NCI-H1105 treated with DMSO at 0.1 percent for 48 hours (cell line): Measurements from ENCODE around the gene TBX2.
"Not testable (repeated sequence)": the region's sequence is repeated elsewhere in the genome, so short reads cannot be mapped to it uniquely, and the experiment has no call there.

Experiments
- DNase-seq: peaks from one replicate; lab custom pipeline; 2025; lab: John Stamatoyannopoulos, UW

Gene TBX2

GRCh38 chr17:61414141-61414935 is 14.7 kb downstream of the TBX2 start:
- DNase-seq = no peak

- DNase-seq = no peak
Observed at GRCh38 chr17:61414936-61415251, 15.3 kb downstream of the TBX2 start.

GRCh38 chr17:61415374-61416210 is 15.9 kb downstream of the TBX2 start:
- no peak for DNase-seq

- DNase-seq = no peak
Observed at GRCh38 chr17:61416211-61416539, 16.5 kb downstream of the TBX2 start.

GRCh38 chr17:61416540-61417363 is 17.1 kb downstream of the TBX2 start:
- peak; percentile 26 for DNase-seq

GRCh38 chr17:61418449-61418848 is 18.8 kb downstream of the TBX2 start:
- no peak for DNase-seq

GRCh38 chr17:61419496-61420046 is 19.9 kb downstream of the TBX2 start:
- DNase-seq = no peak

GRCh38 chr17:61420052-61420451 is 20.4 kb downstream of the TBX2 start:
- DNase-seq = no peak

GRCh38 chr17:61420745-61421398 is 21.2 kb downstream of the TBX2 start:
- DNase-seq = no peak

- no peak for DNase-seq
Observed at GRCh38 chr17:61421460-61421859, 21.8 kb downstream of the TBX2 start.

GRCh38 chr17:61422116-61422799 is 22.6 kb downstream of the TBX2 start:
- DNase-seq = no peak

- no peak for DNase-seq
Observed at GRCh38 chr17:61422869-61423268, 23.2 kb downstream of the TBX2 start.

GRCh38 chr17:61423967-61424649 is 24.5 kb downstream of the TBX2 start:
- DNase-seq = no peak

- DNase-seq = no peak
Observed at GRCh38 chr17:61425682-61426481, 26.2 kb downstream of the TBX2 start.

- DNase-seq = no peak
Observed at GRCh38 chr17:61426482-61427304, 27.1 kb downstream of the TBX2 start.

- no peak for DNase-seq
Observed at GRCh38 chr17:61427567-61427966, 27.9 kb downstream of the TBX2 start.

- no peak for DNase-seq
Observed at GRCh38 chr17:61429274-61429673, 29.6 kb downstream of the TBX2 start.

GRCh38 chr17:61429831-61430230 is 30.2 kb downstream of the TBX2 start:
- not testable (repeated sequence) for DNase-seq
